ENCODE results near the gene HAVCR1.

- TF ChIP-seq FOXM1 (IDR thresholded peaks at IDR 0.05; ENCODE audit: borderline replicate concordance) = no peak
- TF ChIP-seq FOXA1 (IDR thresholded peaks at IDR 0.05) = no peak
- TF ChIP-seq SUZ12 (IDR thresholded peaks at IDR 0.05) = no peak
- no peak for TF ChIP-seq TARDBP (IDR thresholded peaks at IDR 0.05)
- no peak for TF ChIP-seq ELF4 (IDR thresholded peaks at IDR 0.05)
- TF ChIP-seq BHLHE40 (IDR thresholded peaks at IDR 0.05; ENCODE audit: borderline replicate concordance) = no peak
- no peak for TF ChIP-seq L3MBTL2 (conservative IDR thresholded peaks at IDR 0.05)
- TF ChIP-seq CTBP1 (IDR thresholded peaks at IDR 0.05; ENCODE audit: borderline replicate concordance) = no peak
- no peak for TF ChIP-seq FOXK2 (IDR thresholded peaks at IDR 0.05)
Measured at GRCh38 chr5:157033071-157033583, 25.8 kb downstream of the HAVCR1 start.

Data from HEK293T (cell line).